Thyroid gland (tissue), 4 donors: Measurements from ENCODE around the gene PDE6D. TPM values are rescaled to one million over a fixed set of nuclear protein-coding genes. Genes with fewer than 3 reads are reported as not detected.

Experiments used
- DNase-seq, 2 donors: peaks; one replicate each; pipeline ENCODE4 v3.0.0-alpha.2; 2019
- H3K27ac ChIP-seq, 3 donors: fragments of 200-600 bp; sonication (generic); 1 replicate in 2 of 3; 2 replicates in 1 of 3; pipeline ENCODE4 v1.5.1; 2016 to 2019; ENCODE audit warnings: mild to moderate bottlenecking in 1 of 3, moderate library complexity in 1 of 3
- H3K27me3 ChIP-seq: fragments of 200-600 bp; sonication (generic); one replicate; pipeline ENCODE4 v1.5.1; 2019
- H3K36me3 ChIP-seq, 2 donors: fragments of 200-600 bp; sonication (generic); one replicate each; pipeline ENCODE4 v1.5.1; 2016 to 2019
- H3K4me1 ChIP-seq, 2 donors: fragments of 200-600 bp; sonication (generic); one replicate each; pipeline ENCODE4 v1.5.1; 2017 to 2019
- H3K4me3 ChIP-seq, 3 donors: fragments of 200-600 bp; sonication (generic); replicated peaks in 1 of 3; 1 replicate in 2 of 3; 2 replicates in 1 of 3; pipeline ENCODE4 v1.5.1; 2016; ENCODE audit warnings: mild to moderate bottlenecking in 1 of 3
- H3K9me3 ChIP-seq: fragments of 200-600 bp; sonication (generic); one replicate; pipeline ENCODE4 v1.5.1; 2017
- POLR2A ChIP-seq, 2 donors: fragments of 450-650 bp; IDR thresholded peaks; one replicate each; pipeline ENCODE4 v1.6.1; 2017; ENCODE audit warnings: antibody characterized with exemption in 2 of 2, mild to moderate bottlenecking in 2 of 2, moderate library complexity in 1 of 2
- WGBS, 2 donors: methylation state at CpG; one replicate each; pipeline ENCODE4 v1.1.5; 2017; 5-methylcytosine and 5-hydroxymethylcytosine counted together
- intact Hi-C: fragments of 100-400 bp; cut with DNase I; formaldehyde crosslinking; loops from one replicate; pipeline ENCODE4 v1.15.1; 2023
- total RNA-seq, 4 donors: library from RNA; depleted of rRNA; stranded (reverse); fragments of >200 nt; gene quantifications; one replicate each; pipeline ENCODE4 v1.2.3, GENCODE V29; 2016
- TF ChIP-seq, protein P1 (sequence below), 6 experiments: fragments of 200-600 bp in 3 of 6; fragments of 450-650 bp in 3 of 6; sonication (generic) in 3 of 6; IDR thresholded peaks; one replicate each; pipeline ENCODE4 v1.5.1; 2016 to 2019; ENCODE audit warnings: antibody characterized with exemption in 6 of 6, mild to moderate bottlenecking in 2 of 6, inconsistent platforms in 1 of 6, moderate library complexity in 1 of 6

PDE6D gene
- total RNA-seq, 4 donors from 2014 or later, result 19.8 to 46.1 (median 28.5) TPM

GRCh38 chr2:231704017-231704416, 77.1 kb downstream of the PDE6D start:
- intact Hi-C loops, result no loop called here
- 86 to 98% methylated on average over 3 of the region's 3 CpGs for WGBS, 2 donors

GRCh38 chr2:231701456-231702373, 79.4 kb downstream of the PDE6D start:
- 29 to 43% methylated on average over 18 to 19 of the region's 22 CpGs for WGBS, 2 donors
- intact Hi-C loops, result no loop called here
- Histone ChIP-seq H3K27ac (peak overlapping the region; percentile 81 to 93 (median 91)), H3K4me1 (peaks cover 31 to 52% of the 10 kb centered on the region in 2 donors), H3K36me3 (no peaks in the 10 kb centered on the region), H3K4me3 (no peak overlapping the region), H3K9me3 (no peaks in the 10 kb centered on the region), H3K27me3 (no peaks in the 10 kb centered on the region)
- TF ChIP-seq, protein P1, sequence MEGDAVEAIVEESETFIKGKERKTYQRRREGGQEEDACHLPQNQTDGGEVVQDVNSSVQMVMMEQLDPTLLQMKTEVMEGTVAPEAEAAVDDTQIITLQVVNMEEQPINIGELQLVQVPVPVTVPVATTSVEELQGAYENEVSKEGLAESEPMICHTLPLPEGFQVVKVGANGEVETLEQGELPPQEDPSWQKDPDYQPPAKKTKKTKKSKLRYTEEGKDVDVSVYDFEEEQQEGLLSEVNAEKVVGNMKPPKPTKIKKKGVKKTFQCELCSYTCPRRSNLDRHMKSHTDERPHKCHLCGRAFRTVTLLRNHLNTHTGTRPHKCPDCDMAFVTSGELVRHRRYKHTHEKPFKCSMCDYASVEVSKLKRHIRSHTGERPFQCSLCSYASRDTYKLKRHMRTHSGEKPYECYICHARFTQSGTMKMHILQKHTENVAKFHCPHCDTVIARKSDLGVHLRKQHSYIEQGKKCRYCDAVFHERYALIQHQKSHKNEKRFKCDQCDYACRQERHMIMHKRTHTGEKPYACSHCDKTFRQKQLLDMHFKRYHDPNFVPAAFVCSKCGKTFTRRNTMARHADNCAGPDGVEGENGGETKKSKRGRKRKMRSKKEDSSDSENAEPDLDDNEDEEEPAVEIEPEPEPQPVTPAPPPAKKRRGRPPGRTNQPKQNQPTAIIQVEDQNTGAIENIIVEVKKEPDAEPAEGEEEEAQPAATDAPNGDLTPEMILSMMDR (IDR thresholded peaks at IDR 0.05), result no peak
- TF ChIP-seq POLR2A (IDR thresholded peaks at IDR 0.05), result peak in 1 of 2 donors; percentile 70
- peak; percentile 99 for DNase-seq

More at GRCh38 chr2:231704017-231704416, 77.1 kb downstream of the PDE6D start:
- Histone ChIP-seq H3K9me3 (no peaks in the 10 kb centered on the region), H3K4me3 (no peak overlapping the region), H3K36me3 (no peaks in the 10 kb centered on the region), H3K27ac (peak overlapping the region in 2 of 3 donors; percentile 20 to 91), H3K27me3 (no peaks in the 10 kb centered on the region), H3K4me1 (peaks cover 28 to 52% of the 10 kb centered on the region in 2 donors)
- DNase-seq, result no peak
- TF ChIP-seq POLR2A (IDR thresholded peaks at IDR 0.05), result no peak
- TF ChIP-seq, protein P1 (IDR thresholded peaks at IDR 0.05), result no peak

DNA sequence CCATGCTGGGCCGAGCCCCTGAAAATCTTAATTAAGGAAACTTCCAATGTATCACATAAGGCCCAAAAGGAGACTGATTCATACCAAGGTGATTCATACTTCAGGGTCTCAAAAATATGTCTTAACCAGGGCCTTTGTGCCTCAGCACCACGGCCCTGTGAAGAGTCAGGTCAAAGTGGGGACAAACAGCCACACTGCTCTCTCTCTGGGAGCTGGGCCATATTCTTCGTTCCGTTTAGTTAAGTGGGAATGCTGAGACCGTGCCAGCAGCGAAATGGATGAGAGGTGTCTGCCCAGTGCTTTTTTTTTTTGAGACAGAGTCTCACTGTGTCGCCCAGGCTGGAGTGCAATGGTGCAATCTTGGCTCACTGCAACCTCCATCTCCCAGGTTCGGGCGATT, 82.1 kb downstream of the PDE6D start:
- H3K36me3 ChIP-seq, result no peaks in the 10 kb centered on the region
- H3K27me3 ChIP-seq, result no peaks in the 10 kb centered on the region
- intact Hi-C loops, result no loop called here
- H3K4me3 ChIP-seq, result no peak overlapping the region
- H3K27ac ChIP-seq, result peak overlapping the region in 2 of 3 donors; percentile 12 to 60
- TF ChIP-seq, protein P1 (IDR thresholded peaks at IDR 0.05), result no peak
- no peak for TF ChIP-seq POLR2A (IDR thresholded peaks at IDR 0.05)
- DNase-seq, result peak; percentile 91
- 27 to 47% methylated on average over 8 to 9 of the region's 9 CpGs for WGBS, 2 donors
- peaks cover 19 to 41% of the 10 kb centered on the region in 2 donors for H3K4me1 ChIP-seq
- H3K9me3 ChIP-seq, result no peaks in the 10 kb centered on the region

DNA sequence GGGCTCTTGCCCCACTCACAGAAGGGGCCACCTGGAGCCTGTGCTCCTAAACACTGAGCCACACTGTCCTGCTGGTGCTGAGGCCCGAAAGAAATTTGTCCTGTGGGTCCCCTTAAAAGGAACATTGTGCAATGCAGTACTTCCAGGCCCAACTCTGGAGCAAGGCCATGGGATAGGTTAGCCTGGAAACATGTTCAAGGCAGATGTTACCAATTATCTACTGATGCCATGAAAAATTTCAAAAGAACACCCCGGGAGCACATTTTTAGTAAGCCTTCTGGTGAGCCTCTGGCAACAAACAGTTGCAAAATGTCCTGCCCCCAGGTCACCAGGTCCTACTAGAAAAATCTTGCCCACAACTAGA, 85.1 kb downstream of the PDE6D start:
- WGBS, 2 donors, result 56 to 84% methylated on average over 2 of the region's 2 CpGs
- Histone ChIP-seq H3K9me3 (no peaks in the 10 kb centered on the region), H3K27ac (peak overlapping the region in 2 of 3 donors; percentile 32 to 50)

More for the DNA sequence above, 85.1 kb downstream of the PDE6D start:
- Histone ChIP-seq H3K27me3 (no peaks in the 10 kb centered on the region), H3K36me3 (no peaks in the 10 kb centered on the region), H3K4me1 (peaks cover 3 to 21% of the 10 kb centered on the region in 2 donors), H3K4me3 (no peak overlapping the region)
- TF ChIP-seq, protein P1 (IDR thresholded peaks at IDR 0.05), result no peak
- TF ChIP-seq POLR2A (IDR thresholded peaks at IDR 0.05), result no peak
- DNase-seq, result peak in 1 of 2 donors; percentile 15
- intact Hi-C loops, result no loop called here
